ENCODE results near the gene NXPH4.
A peak's percentile ranks its signal among the peaks of the same experiment; 100 is the strongest.

The NXPH4 gene

GRCh38 chr12:57216014-57216911 is at the start of gene NXPH4:
Gene NXPH4 (plus strand): TSS chr12:57216794. CDS start chr12:57216970, 176 bp downstream.
- peak; percentile 66 for DNase-seq

GRCh38 chr12:57166971-57167371 is 49.6 kb upstream of the NXPH4 start:
- DNase-seq: peak; percentile 63

GRCh38 chr12:57168058-57168457 is 48.5 kb upstream of the NXPH4 start:
- no peak for DNase-seq

GRCh38 chr12:57169046-57169795 is 47.4 kb upstream of the NXPH4 start:
- DNase-seq: no peak

GRCh38 chr12:57169969-57170368 is 46.6 kb upstream of the NXPH4 start:
- DNase-seq: no peak

GRCh38 chr12:57170408-57170807 is 46.2 kb upstream of the NXPH4 start:
- DNase-seq: no peak

GRCh38 chr12:57170927-57171326 is 45.7 kb upstream of the NXPH4 start:
- DNase-seq: no peak

GRCh38 chr12:57171668-57172067 is 44.9 kb upstream of the NXPH4 start:
- no peak for DNase-seq

- no peak for DNase-seq
These were observed 43.5 kb upstream of the NXPH4 start for GRCh38 chr12:57173089-57173488.

GRCh38 chr12:57173683-57174082 is 42.9 kb upstream of the NXPH4 start:
- DNase-seq: no peak

- DNase-seq: peak; percentile 88
These were observed 41.0 kb upstream of the NXPH4 start for GRCh38 chr12:57175428-57176138.

GRCh38 chr12:57176139-57176477 is 40.5 kb upstream of the NXPH4 start:
- no peak for DNase-seq

- no peak for DNase-seq
These were observed 39.7 kb upstream of the NXPH4 start for GRCh38 chr12:57176846-57177245.

- no peak for DNase-seq
These were observed 39.2 kb upstream of the NXPH4 start for GRCh38 chr12:57177354-57177753.

- DNase-seq: no peak
These were observed 38.4 kb upstream of the NXPH4 start for GRCh38 chr12:57178213-57178612.

- no peak for DNase-seq
These were observed 37.1 kb upstream of the NXPH4 start for GRCh38 chr12:57179331-57180086.

GRCh38 chr12:57180321-57180989 is 36.1 kb upstream of the NXPH4 start:
- DNase-seq: no peak

- DNase-seq: no peak
These were observed 35.5 kb upstream of the NXPH4 start for GRCh38 chr12:57181072-57181471.

GRCh38 chr12:57181561-57182155 is 34.9 kb upstream of the NXPH4 start:
- DNase-seq: no peak

- peak; percentile 92 for DNase-seq
These were observed 33.5 kb upstream of the NXPH4 start for GRCh38 chr12:57182918-57183575.

Measured in activated CD8-positive, alpha-beta memory T cell treated with anti-CD3 and anti-CD28 coated beads, Interleukin-2, amount 50 U/mL, for 48 hours (primary cell).